SK-N-SH (cell line): Measurements from ENCODE around the gene CTAG2. TPM values are rescaled to one million over a fixed set of nuclear protein-coding genes. Genes with fewer than 3 reads are reported as not detected.

Experiments used
- CTCF ChIA-PET: fragments of 300-600, 350-600 bp; formaldehyde crosslinking; extraction: SDS; loops from one replicate; lab custom pipeline; 2021; lab: Yijun Ruan, JAX
- POLR2A ChIA-PET: fragments of 350-600 bp; sonication (Branson Sonifier 250); formaldehyde crosslinking; extraction: SDS; loops from one replicate; lab custom pipeline; 2020; ENCODE audit warnings: antibody characterized with exemption, inconsistent platforms; lab: Yijun Ruan, JAX
- DNase-seq: peaks from one replicate; pipeline ENCODE4 v3.0.0; 2012
- H2AFZ ChIP-seq: fragments of 200-600 bp; sonication (generic); 2 replicates; pipeline ENCODE4 v1.8.1; 2016; ENCODE audit warnings: antibody characterized with exemption, mild to moderate bottlenecking, low read depth
- H3F3A ChIP-seq: fragments of 200-600 bp; sonication (generic); replicated peaks from 2 replicates; pipeline ENCODE3; 2016; ENCODE audit warnings: antibody characterized with exemption, mild to moderate bottlenecking; ENCODE audit not compliant: insufficient read depth
- H3K27ac ChIP-seq, 2 experiments: fragments of 200-500 bp in 1 of 2; fragments of 200-600 bp in 1 of 2; sonication (Bioruptor generic) in 1 of 2; sonication (generic), shearing (Covaris generic) in 1 of 2; 2 replicates each; pipeline versions ENCODE4 v1.5.1 to v1.6.1; 2014 to 2016; ENCODE audit warnings: low read depth in 2 of 2, inconsistent platforms in 1 of 2, low read length in 1 of 2, mild to moderate bottlenecking in 1 of 2, mixed read lengths in 1 of 2
- H3K27me3 ChIP-seq: fragments of 200-600 bp; sonication (generic), shearing (Covaris generic); 2 replicates; pipeline ENCODE4 v1.6.1; 2016; ENCODE audit warnings: mixed run types; ENCODE audit not compliant: insufficient read depth
- H3K36me3 ChIP-seq, 2 experiments: fragments of 200-500 bp in 1 of 2; fragments of 200-600 bp in 1 of 2; sonication (Bioruptor generic) in 1 of 2; sonication (generic) in 1 of 2; replicated peaks in 1 of 2; 2 replicates each; pipeline versions ENCODE3 to v1.5.1; 2014 to 2016; ENCODE audit warnings: low read length in 1 of 2, mild to moderate bottlenecking in 1 of 2; ENCODE audit not compliant: insufficient read depth in 2 of 2, control insufficient read depth in 1 of 2
- H3K4me1 ChIP-seq, 2 experiments: fragments of 200-500 bp in 1 of 2; fragments of 200-600 bp in 1 of 2; sonication (Bioruptor generic) in 1 of 2; sonication (generic), shearing (Covaris generic) in 1 of 2; 2 replicates each; pipeline versions ENCODE4 v1.5.1 to v1.6.1; 2014 to 2016; ENCODE audit warnings: low read depth in 1 of 2, low read length in 1 of 2, mixed run types in 1 of 2; ENCODE audit not compliant: insufficient read depth in 2 of 2, control insufficient read depth in 1 of 2
- H3K4me2 ChIP-seq: fragments of 200-600 bp; sonication (generic), shearing (Covaris generic); 2 replicates; pipeline ENCODE4 v1.6.1; 2017; ENCODE audit warnings: mixed run types
- H3K4me3 ChIP-seq, 2 experiments: fragments of 200-500 bp in 1 of 2; fragments of 200-600 bp in 1 of 2; sonication (Bioruptor generic) in 1 of 2; sonication (generic), shearing (Covaris generic) in 1 of 2; 2 replicates each; pipeline versions ENCODE4 v1.5.1 to v1.8.1; 2014 to 2016; ENCODE audit warnings: low read depth in 2 of 2, inconsistent platforms in 1 of 2, low read length in 1 of 2, mild to moderate bottlenecking in 1 of 2, mixed read lengths in 1 of 2, moderate library complexity in 1 of 2
- H3K79me2 ChIP-seq: fragments of 200-600 bp; sonication (generic); 2 replicates; pipeline ENCODE4 v1.8.1; 2017; ENCODE audit warnings: mild to moderate bottlenecking; ENCODE audit not compliant: insufficient read depth
- H3K9ac ChIP-seq: fragments of 200-600 bp; sonication (generic); 2 replicates; pipeline ENCODE4 v1.6.1; 2017; ENCODE audit warnings: mixed run types
- H3K9me2 ChIP-seq: fragments of 200-600 bp; sonication (generic); 2 replicates; pipeline ENCODE4 v1.6.1; 2017; ENCODE audit warnings: mixed run types
- H3K9me3 ChIP-seq: fragments of 200-600 bp; sonication (generic); 2 replicates; pipeline ENCODE4 v1.6.1; 2017; ENCODE audit warnings: mixed run types, mild to moderate bottlenecking, moderate library complexity
- H4K20me1 ChIP-seq: fragments of 200-600 bp; sonication (generic); 2 replicates; pipeline ENCODE4 v1.6.1; 2017; ENCODE audit warnings: mild to moderate bottlenecking, mixed run types; ENCODE audit not compliant: insufficient read depth
- CHD2 ChIP-seq: fragments of 150-350 bp; IDR thresholded peaks from 2 replicates; pipeline ENCODE4 v1.6.1; 2018; ENCODE audit warnings: low read length; ENCODE audit not compliant: partially characterized antibody
- ELF1 ChIP-seq: IDR thresholded peaks from 2 replicates; pipeline ENCODE4 v1.4.0; 2012
- EP300 ChIP-seq, 2 experiments: IDR thresholded peaks; 2 replicates each; pipeline versions ENCODE4 v1.4.0 to v1.6.1; 2012; ENCODE audit warnings: borderline replicate concordance in 1 of 2, low read depth in 1 of 2, low read length in 1 of 2
- EZH2phosphoT487 ChIP-seq: fragments of 200-600 bp; sonication (generic); IDR thresholded peaks from 2 replicates; pipeline ENCODE4 v1.6.1; 2017; ENCODE audit warnings: low read depth, mixed run types, mild to moderate bottlenecking, antibody characterized with exemption, moderate library complexity, borderline replicate concordance
- FOSL2 ChIP-seq: IDR thresholded peaks from 2 replicates; pipeline ENCODE4 v1.4.0; 2012; ENCODE audit warnings: low read depth, mild to moderate bottlenecking, moderate library complexity, borderline replicate concordance
- GABPA ChIP-seq: IDR thresholded peaks from 2 replicates; pipeline ENCODE4 v1.4.0; 2012; ENCODE audit warnings: low read depth, mild to moderate bottlenecking
- MEF2A ChIP-seq: IDR thresholded peaks from 2 replicates; pipeline ENCODE4 v1.4.0; 2012; ENCODE audit warnings: low read depth, borderline replicate concordance
- MXI1 ChIP-seq: IDR thresholded peaks from 2 replicates; pipeline ENCODE4 v1.6.1; 2012; ENCODE audit warnings: mild to moderate bottlenecking, low read depth, low read length, improper control_type of control experiment
- NRF1 ChIP-seq: IDR thresholded peaks from 2 replicates; pipeline ENCODE4 v1.6.1; 2012; ENCODE audit warnings: low read depth, mild to moderate bottlenecking, low read length
- RCOR1 ChIP-seq: fragments of 150-350 bp; IDR thresholded peaks from 2 replicates; pipeline ENCODE4 v1.6.1; 2017; ENCODE audit warnings: antibody characterized with exemption, low read length
- RFX5 ChIP-seq: IDR thresholded peaks from 2 replicates; pipeline ENCODE4 v1.6.1; 2012; ENCODE audit warnings: mild to moderate bottlenecking, improper control_type of control experiment, low read length
- RXRA ChIP-seq: IDR thresholded peaks from 2 replicates; pipeline ENCODE4 v1.4.0; 2012; ENCODE audit warnings: low read depth, mild to moderate bottlenecking, borderline replicate concordance
- SMC3 ChIP-seq: IDR thresholded peaks from 2 replicates; pipeline ENCODE4 v1.6.1; 2012; ENCODE audit warnings: low read depth, low read length, improper control_type of control experiment
- TAF1 ChIP-seq: IDR thresholded peaks from 2 replicates; pipeline ENCODE4 v1.6.1; 2012; ENCODE audit warnings: low read depth, mild to moderate bottlenecking, low read length, moderate library complexity, borderline replicate concordance
- WGBS: methylation state at CpG from one replicate; pipeline ENCODE4 v1.1.6; 2017; ENCODE audit warnings: low lambda C conversion rate; 5-methylcytosine and 5-hydroxymethylcytosine counted together
- polyA plus RNA-seq, 3 experiments: library from polyadenylated mRNA; depleted of rRNA; stranded (reverse); fragments of >200 nt; gene quantifications; 2 replicates each; pipeline ENCODE4 v1.2.3, GENCODE V29; 2012
- TF ChIP-seq, protein P1 (sequence below): IDR thresholded peaks from 2 replicates; pipeline ENCODE4 v1.4.0; 2012; ENCODE audit warnings: low read depth, borderline replicate concordance
- TF ChIP-seq, protein P2 (sequence below): IDR thresholded peaks from 2 replicates; pipeline ENCODE4 v1.4.0; 2012; ENCODE audit warnings: low read depth, borderline replicate concordance
- TF ChIP-seq, protein P3 (sequence below): IDR thresholded peaks from 2 replicates; pipeline ENCODE4; 2012
- TF ChIP-seq, protein P4 (sequence below): fragments of 150-350 bp; IDR thresholded peaks from 2 replicates; pipeline ENCODE4 v1.6.1; 2017; ENCODE audit warnings: antibody characterized with exemption, low read length, low read depth, borderline replicate concordance

CTAG2 gene
- polyA plus RNA-seq, 1 of the 3 experiments (the other 2 are of a cell fraction): 3.7 TPM

DNA sequence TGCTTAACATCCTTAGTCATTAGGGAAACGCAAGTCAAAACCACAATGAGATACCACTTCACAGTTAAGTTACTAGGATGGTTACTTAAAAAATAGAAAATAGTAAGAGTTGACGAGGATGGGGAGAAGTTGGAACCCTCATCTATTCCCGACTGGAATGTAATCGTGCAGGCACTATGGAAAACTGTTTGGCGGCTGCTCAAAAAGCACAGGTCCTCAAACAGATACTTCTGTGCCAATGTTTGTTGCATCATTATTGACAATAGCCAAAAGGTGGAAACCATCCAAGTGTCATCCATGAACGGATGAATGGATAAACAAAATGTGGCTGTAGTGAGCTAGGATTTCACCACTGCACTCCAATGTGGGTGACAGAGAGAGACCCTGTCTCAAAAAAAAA, 46.0 kb downstream of the CTAG2 start:
- no peaks in the 10 kb centered on the region for H4K20me1 ChIP-seq
- TF ChIP-seq SMC3 (no peak), FOSL2 (no peak), TAF1 (no peak), MXI1 (no peak), ELF1 (no peak), CHD2 (no peak), EZH2phosphoT487 (no peak), GABPA (no peak), MEF2A (no peak), RXRA (no peak), NRF1 (no peak), EP300 (IDR thresholded peaks at IDR 0.05; ENCODE audit: borderline replicate concordance in 1 of 2, low read depth in 1 of 2, low read length in 1 of 2) (no peak), RCOR1 (no peak), RFX5 (no peak)
- TF ChIP-seq, protein P1, sequence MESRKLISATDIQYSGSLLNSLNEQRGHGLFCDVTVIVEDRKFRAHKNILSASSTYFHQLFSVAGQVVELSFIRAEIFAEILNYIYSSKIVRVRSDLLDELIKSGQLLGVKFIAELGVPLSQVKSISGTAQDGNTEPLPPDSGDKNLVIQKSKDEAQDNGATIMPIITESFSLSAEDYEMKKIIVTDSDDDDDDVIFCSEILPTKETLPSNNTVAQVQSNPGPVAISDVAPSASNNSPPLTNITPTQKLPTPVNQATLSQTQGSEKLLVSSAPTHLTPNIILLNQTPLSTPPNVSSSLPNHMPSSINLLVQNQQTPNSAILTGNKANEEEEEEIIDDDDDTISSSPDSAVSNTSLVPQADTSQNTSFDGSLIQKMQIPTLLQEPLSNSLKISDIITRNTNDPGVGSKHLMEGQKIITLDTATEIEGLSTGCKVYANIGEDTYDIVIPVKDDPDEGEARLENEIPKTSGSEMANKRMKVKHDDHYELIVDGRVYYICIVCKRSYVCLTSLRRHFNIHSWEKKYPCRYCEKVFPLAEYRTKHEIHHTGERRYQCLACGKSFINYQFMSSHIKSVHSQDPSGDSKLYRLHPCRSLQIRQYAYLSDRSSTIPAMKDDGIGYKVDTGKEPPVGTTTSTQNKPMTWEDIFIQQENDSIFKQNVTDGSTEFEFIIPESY: no peak
- TF ChIP-seq, protein P2, sequence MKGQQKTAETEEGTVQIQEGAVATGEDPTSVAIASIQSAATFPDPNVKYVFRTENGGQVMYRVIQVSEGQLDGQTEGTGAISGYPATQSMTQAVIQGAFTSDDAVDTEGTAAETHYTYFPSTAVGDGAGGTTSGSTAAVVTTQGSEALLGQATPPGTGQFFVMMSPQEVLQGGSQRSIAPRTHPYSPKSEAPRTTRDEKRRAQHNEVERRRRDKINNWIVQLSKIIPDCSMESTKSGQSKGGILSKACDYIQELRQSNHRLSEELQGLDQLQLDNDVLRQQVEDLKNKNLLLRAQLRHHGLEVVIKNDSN: no peak
- TF ChIP-seq, protein P3, sequence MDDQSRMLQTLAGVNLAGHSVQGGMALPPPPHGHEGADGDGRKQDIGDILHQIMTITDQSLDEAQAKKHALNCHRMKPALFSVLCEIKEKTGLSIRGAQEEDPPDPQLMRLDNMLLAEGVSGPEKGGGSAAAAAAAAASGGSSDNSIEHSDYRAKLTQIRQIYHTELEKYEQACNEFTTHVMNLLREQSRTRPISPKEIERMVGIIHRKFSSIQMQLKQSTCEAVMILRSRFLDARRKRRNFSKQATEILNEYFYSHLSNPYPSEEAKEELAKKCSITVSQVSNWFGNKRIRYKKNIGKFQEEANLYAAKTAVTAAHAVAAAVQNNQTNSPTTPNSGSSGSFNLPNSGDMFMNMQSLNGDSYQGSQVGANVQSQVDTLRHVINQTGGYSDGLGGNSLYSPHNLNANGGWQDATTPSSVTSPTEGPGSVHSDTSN: no peak
- TF ChIP-seq, protein P4, sequence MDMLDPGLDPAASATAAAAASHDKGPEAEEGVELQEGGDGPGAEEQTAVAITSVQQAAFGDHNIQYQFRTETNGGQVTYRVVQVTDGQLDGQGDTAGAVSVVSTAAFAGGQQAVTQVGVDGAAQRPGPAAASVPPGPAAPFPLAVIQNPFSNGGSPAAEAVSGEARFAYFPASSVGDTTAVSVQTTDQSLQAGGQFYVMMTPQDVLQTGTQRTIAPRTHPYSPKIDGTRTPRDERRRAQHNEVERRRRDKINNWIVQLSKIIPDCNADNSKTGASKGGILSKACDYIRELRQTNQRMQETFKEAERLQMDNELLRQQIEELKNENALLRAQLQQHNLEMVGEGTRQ: no peak
- POLR2A ChIA-PET: no interaction called here

More for the DNA sequence above, 46.0 kb downstream of the CTAG2 start:
- H2AFZ ChIP-seq: no peak overlapping the region
- CTCF ChIA-PET: no interaction called here
- H3K27me3 ChIP-seq: peaks cover 3% of the 10 kb centered on the region; the same call in 1 of the 2 replicates
- H3K27ac ChIP-seq: no peak overlapping the region
- no peak for DNase-seq
- peaks cover 8% of the 10 kb centered on the region for H3F3A ChIP-seq
- H3K4me2 ChIP-seq: no peak overlapping the region
- H3K9me3 ChIP-seq: no peaks in the 10 kb centered on the region
- H3K4me3 ChIP-seq: no peak overlapping the region
- H3K9ac ChIP-seq: no peak overlapping the region
- peaks cover 0 to 10% of the 10 kb centered on the region in 2 experiments; a peak in 1 of 4 replicates for H3K4me1 ChIP-seq
- H3K9me2 ChIP-seq: no peaks in the 10 kb centered on the region
- WGBS: 27% methylated on average over 6 of the region's 6 CpGs
- no peaks in the 10 kb centered on the region for H3K79me2 ChIP-seq
- H3K36me3 ChIP-seq: no peaks in the 10 kb centered on the region
